ENCODE results near the gene RPL27A.

GRCh38 chr11:8729837-8730696 lies 47.5 kb downstream of the RPL27A start:
- no peak for TF ChIP-seq CTCF (IDR thresholded peaks at IDR 0.05)
- no peak for TF ChIP-seq EZH2 (IDR thresholded peaks at IDR 0.05; ENCODE audit: borderline replicate concordance, insufficient read depth, low read depth, low read length, poor library complexity, severe bottlenecking)

Data from B cell (primary cell).